ENCODE measurements around the gene SWAP70.

GRCh38 chr11:9735236-9735635 lies 71.4 kb downstream of the SWAP70 start:
- TF ChIP-seq CTCF (IDR thresholded peaks at IDR 0.05; ENCODE audit: insufficient read depth, low read depth, low read length) (no peak), EZH2 (IDR thresholded peaks at IDR 0.05; ENCODE audit: insufficient read depth, low read length) (no peak)

All from astrocyte (in vitro differentiated cells and primary cell).